Urothelium cell line (cell line): ENCODE results near the gene POLD4.

ENCODE experiments used
- DNase-seq: peaks from one replicate; pipeline ENCODE4 v3.0.0; 2011; ENCODE audit warnings: low spot score, mixed read lengths
- FAIRE-seq: peaks from 2 replicates; lab custom pipeline; 2011; peaks lifted over from hg19 to GRCh38; lab: Jason Lieb, UNC

POLD4 gene

DNA sequence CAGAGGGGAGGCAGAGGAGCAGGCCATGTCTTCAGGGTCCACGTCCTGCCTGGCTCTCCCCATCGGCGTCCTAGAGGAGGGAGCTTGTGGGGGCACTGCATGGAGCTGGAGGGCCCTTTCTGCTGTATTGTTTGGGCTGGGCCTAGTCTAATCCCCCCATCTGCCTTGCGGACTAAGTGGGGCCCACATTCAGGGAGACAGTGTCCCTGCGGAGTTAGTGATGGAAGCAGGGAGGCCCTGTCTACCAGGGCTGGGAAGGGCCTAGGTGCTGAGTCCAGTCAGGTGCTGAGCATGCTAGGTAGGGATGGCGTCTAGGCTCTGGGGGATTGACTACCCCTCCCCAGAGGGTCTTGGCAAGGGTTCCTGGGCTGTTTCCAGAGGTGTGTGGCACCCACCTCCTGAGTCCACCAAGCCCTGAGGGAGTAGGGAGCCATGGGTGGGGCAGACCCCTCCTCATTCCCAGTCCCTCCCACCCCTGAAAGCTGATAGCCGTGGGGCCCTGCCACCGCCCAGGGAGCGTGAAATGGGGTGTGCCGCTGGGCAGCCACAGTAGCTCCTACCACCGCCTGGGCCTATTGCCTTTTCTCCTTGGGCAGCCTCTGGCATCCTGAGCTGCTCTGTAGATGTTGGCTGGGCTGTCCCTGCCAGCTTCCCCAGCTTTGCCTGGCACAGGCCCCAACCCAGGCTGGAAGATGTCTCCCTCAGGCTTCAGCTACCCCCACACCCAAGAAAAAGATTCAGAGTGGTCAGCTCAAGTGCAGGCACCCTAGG, 1.9 kb upstream of the POLD4 start:
- DNase-seq: no peak
- no peak for FAIRE-seq

DNA sequence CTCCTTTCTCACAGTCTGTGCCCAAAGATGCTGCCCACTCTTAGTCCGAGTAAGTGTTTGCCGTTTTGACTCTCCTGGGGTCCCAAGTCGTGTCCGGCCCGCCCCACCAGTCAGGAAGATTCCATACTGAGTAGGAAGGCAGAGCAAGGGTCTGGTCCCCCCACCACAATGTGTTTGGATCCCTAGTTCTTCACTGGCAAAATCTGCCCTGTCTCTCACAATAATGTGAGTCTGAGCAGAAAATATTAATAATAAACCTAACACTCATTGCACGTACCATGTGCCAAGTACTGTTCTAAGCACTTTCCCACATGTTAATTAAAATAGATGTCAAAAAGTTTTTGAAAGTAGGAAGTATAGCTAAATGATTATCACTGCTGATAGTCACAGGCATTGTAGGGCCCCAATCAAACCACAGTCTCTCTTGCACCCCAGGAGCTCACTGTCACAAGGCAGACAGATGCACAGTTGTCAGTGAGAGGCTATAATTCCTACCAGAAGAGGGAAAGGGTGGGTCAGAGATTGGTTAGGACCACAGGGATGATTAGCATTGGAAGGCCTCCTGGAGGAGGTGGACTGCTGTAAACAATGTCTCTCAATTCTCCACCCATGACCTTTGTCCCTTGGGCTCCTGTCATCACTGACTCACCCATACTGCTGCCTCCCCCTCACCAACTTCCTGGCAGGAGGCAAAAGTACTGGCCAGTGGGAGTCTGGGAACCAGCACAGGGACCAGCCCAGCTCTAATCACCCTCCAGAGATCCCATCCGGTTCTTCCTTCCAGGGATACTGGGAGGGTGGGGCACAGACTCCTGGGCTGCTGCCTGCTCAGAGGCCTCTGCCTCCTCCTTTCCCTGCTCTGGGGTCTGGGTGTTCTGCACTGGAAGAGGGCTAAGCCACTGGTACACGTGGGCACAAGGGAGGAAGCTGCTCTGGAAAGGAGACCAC, 1.0 kb upstream of the POLD4 start:
- DNase-seq (peak; percentile 84), FAIRE-seq (no peak)

DNA sequence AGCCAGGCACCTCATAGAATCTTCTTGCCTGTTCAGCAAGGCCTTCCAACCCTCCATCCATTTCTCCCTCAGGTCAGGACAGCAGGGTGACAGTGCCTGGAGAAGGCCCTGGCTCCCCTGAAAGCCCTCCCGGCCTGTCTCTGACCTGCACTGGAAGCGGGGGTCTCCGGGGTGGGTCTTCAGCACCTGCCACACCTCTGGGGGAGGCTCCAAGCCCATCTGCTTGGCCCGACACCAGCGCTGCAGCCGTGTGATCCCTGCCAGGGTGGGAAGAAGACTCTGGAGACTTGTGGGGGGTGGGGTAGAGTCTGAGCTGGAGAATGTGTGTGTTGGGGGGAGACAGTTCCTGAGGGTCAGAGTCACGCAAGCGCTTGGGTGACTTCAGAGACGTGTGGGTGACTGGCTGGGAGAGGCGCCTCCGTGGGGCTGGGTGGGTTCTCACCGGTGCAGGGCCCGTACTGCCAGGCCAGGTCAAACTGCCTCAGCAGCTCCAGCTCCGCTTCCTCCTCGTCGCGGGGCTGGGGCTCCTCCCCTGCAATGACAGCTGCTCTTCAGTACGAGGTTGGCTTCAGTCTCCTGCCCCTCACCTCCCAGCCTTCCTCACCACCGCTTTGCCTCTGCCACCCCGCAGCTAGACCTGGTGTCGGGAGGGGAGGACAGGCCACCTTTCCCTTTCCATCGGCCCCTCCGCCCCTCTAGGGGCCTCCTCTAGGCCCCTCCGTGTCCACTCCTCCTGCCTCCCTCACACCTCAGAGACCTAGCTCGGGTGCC, 615 bp downstream of the POLD4 start:
- DNase-seq (no peak), FAIRE-seq (no peak)

DNA sequence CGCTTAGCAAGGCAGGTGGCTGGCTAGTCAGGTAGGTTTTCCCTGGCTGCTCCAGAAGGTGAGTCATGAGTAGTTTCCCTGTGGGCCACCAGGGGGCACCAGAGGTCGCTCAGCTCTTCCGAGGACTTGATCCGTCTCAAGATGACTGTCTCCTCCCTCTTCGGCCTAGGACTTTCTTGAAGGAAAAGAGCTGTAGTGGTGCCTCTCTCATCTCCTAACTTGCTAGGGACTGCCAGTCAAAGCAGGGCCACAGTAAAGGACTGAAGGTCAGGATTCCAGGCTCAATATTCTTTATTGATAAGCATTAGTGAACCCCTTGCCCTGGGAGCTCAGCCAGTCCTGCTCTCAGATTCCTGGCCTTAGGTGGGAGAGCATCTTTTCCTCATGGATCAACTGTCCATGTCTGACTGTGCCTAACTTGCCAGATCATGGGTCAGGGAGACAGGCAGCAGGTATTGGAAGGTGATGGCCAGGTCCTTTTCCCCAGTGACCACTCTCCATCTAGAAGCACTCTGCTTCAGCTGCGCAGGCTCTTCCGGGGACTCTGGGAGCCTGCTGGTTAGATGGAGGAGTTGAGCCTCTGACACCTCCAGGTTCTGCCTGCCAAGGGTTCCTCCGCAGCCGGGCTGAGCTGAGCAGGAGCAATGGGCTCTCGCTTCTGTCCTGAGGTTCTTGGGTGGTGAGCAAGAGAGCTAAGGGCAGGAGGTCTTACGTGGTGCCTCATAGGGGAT, 1.9 kb downstream of the POLD4 start:
- peak; percentile 88 for DNase-seq
- no peak for FAIRE-seq

DNA sequence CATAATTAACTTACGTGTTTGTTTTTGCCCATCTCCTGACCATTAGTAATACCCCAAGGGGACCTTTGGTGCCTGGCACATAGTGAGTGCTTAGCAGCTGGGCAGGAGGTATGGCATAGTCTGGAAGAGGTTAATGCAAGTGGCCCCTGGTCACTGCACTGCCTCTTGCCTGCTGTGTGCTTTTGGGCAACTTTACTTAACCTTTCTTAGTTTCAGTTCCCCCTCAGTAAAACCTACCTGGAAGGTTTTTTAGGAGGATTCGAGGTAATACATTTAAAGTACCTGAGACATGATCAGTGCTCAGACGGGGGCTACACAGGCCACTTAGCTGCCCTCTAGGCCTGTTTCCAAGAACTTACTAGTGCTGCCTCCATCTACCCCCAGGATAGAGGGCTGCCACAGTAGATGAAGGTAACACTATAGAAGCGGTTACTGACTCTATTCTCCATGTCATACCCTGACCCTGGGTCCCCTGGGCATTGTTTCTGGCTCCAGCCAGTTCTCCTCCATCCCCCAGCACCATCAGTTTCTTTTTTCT, 3.3 kb downstream of the POLD4 start:
- no peak for FAIRE-seq
- no peak for DNase-seq

DNA sequence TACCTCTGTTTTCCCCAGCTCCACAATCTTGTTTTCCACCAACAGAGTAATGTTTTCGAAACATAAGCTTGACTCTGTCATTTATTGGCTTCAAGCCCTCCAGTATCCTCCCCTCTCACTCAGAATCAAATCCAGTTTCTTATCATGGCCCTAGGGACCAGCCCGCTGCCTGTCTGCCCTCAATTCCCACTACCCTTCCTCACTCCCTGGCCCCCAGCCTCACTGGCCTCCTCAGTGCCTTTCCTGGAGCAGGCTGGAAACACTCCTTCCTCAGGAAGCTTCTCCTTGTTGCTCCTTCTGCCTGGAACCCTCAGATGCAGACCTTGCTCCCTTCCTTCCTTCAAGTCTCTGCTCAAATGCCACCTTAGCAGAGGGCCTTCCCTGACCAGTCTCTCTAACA, 3.9 kb downstream of the POLD4 start:
- FAIRE-seq (no peak), DNase-seq (no peak)

DNA sequence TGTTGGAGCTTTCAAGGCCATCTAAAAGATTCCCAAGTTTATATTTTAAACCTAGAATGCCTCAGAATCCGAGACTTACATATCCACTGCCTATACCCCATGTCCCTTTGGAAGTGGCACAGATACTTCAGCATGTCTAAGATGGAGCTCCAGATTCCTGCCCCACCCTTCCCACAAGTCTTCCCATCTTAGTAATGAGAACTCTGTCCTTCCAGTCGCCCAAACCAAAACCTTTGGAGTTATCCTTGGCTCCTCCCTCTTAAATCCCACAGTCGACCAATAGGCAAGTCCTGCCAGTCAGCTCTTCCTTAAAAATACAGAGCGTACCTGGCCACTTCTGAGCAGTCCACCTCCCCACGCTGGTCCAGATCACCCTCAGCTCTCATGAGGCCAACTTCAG, 4.3 kb downstream of the POLD4 start:
- DNase-seq: no peak
- no peak for FAIRE-seq

DNA sequence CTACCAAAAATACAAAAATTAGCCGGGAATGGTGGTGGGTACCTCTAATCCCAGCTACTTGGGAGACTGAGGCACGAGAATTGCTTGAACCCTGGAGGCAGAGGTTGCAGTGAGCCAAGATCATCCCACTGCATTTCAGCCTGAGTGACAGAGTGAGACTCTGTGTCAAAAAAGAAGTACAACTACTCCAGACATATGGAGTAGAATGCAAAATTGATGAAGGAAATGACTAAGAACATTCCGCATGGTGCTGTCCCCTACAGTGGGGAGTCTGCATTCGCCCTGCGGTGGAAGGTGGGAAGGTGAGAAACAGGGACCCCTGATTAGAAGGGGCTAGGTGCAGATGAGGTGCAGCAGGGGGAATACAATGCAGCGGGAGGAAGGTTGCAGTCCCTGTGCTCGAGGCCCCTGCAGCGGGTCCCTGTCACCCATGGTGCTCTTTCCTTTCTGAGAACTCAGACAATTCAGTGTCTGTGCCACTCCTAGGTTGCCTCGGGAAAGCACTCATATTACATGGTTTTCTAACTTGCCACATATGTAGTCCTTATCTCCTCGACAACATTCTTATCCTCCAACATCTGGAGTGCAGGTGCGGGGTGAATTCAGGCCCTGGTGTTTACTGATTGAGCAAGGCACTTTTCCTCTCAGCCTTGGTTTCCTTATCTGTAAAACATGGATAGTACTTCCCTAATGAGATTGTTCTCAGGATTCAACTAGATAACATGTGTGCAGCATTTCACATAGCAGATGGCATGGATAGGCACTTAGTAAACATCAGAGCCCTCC, 5.2 kb downstream of the POLD4 start:
- DNase-seq: no peak
- FAIRE-seq: no peak

DNA sequence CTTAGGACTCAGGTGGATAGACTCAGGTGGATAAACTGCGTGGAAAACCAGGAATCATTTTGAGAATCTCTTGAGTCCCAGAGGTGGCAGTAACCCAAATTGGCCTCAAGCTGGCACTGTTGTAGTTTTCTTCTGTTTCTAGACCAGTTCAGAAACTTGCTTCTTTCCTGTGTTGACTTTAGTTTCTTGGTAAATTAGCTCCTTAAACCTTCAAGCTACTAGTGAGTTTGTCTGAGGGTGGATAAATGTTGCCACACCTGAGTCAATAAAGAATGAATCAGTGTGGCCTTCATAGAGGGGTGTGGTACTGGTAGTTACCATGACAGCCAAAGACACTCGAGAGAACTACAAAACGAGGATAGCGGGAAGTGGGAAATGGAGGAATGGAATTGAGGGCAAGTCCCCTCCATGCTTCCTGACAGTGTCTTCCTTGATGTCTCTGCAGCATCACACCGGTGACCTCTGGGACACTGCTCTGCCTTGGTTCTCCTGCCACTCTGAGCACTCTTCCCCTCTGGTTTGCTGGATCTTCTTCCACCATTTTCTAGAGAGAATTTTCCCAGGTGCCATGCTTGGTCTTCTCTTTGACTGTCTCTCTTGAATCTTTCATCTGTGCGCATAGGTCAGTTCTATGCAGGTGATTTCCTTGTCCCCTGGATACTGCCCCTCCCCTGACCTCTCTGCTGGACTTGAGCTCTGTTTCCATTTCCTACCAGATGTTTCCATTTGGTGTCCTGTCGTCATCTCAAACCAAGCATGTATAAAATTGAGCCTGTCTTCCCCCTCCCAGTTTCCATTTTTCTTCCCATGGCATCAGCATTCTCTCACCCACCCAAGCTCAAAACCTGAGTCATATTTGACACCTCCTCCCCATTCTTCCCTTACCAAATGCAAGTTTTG, 7.2 kb downstream of the POLD4 start:
- FAIRE-seq: no peak
- DNase-seq: no peak

DNA sequence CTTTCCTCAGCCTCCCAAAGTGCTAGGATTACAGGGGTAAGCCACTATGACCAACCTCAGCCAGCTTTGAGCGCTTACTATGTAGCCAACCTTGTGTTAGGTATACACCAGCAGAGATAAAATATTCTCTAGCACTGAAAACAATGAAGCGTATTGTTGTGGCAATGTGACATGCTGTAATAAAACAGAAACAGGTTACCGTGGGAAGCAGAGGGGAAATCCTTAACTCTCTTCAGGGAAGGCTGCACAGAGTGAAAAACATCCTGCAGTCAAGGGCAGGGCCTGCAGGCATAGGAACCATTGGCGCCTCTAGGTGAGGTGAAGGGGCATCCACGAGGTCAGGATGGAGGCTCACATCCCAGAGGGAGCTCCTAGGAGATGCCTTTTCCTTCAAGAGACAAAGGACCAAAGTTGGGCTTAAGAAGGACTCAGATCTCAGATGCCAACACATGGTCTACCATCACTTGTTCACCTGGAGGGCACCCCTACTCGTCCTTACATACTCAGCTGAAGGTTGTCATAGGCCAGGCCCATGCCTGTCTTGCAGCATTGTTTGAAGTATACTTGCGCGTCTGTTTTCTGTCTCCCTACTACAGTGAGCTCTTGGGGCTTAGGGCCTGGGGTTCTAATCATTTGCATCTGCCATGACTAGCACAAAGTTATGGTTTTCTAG, 8.0 kb downstream of the POLD4 start:
- DNase-seq (no peak), FAIRE-seq (no peak)

DNA sequence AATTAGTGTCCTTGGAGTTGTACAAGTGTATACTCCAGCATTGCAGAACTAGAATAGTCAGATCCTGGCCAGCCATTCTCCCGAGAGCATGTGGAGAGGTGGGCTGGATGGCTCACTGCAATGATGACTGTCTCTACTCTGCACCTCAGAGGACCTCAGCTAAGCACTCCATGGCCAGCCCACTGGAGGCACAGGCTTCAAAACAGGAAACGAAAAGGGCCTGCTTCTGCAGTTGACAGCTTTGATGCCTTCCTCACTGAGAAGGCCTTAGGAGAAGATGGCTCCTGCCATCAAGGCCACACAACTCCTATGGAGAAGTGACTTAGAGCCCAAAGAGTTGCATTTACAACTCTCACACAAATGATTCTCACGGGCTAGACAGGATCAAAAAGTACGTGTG, 9.1 kb downstream of the POLD4 start:
- no peak for FAIRE-seq
- DNase-seq: no peak

DNA sequence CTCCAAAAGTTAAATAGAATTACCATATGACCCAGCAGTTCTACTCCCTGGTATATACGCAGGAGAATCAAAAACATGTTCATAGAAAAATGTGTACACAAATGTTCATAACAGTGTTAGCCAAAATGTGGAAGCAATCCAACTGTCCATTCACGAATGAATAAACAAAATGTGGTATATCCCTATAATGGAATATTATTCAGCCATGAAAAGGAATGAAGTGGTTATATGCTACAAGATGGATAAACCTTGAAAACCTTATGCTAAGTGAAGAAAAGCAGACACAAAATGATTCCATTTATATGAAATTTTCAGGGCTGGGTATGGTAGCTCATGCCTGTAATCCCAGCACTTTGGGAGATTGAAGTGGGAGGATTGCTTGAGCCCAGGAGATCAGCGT, 16.1 kb downstream of the POLD4 start:
- no peak for FAIRE-seq
- no peak for DNase-seq

DNA sequence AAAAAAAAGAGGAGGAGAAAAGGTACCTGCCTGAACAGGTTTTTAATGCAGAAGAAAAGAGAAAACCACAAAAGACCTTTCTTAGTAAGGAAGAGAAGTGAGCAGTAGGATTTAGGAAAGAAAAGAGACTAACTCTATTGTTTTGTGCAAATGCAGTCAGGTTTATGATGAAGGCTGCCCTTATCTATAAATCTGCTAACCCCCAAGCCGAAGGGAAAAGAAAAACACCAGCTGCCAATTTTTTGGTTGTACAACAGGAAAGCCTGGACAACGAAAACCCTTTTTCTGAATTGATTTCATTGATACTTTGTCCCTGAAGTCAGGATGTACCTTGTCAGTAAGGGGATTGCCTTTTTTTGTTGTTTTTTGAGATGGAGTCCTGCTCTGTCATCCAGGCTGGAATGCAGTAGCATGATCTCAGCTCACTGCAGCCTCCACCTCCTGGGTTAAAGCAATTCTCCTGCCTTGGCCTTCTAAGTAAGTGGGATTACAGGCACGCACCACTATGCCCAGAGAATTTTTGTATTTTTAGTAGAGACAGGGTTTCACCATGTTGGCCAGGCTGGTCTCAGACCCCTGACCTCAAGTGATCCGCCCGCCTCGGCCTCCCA, 21.2 kb downstream of the POLD4 start:
- no peak for FAIRE-seq
- DNase-seq: no peak

DNA sequence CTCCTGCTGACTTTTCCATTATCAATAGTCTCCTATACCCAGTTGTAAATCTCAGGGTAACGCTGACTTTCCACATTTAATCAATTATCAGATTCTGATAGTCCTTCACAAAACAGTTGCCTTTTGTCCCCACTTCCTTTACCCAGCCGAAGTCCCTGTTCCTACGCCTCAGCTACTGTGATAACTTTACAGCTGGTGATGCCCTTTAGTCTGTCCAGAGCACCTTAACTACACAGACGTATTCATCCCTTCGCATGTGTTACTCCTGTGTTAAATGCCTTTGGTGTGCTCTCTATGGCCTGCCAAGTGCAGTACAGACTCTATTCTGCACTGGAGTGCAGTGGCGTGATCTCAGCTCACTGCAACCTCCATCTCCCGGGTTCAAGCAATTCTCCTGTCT, 29.8 kb downstream of the POLD4 start:
- no peak for FAIRE-seq
- DNase-seq: no peak

DNA sequence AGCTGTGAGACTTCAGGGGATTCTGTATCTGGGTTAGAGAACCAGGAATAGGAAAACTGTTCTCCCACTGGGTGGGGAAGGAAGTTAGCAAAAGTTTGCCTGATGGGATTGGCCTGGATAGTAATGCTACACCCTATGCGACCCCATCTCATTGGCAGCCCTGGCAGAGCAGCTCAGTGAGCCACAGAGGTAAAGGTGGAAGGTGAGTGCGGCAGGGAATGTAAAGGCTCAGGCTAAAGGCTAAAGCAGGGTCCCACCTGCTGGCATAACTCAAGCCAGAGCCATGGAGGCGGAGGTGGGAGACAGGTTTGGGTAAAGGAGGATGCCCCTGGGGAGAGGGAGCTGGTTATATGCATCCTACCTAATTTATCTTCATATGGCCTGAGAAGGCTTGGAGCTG, 31.3 kb downstream of the POLD4 start:
- FAIRE-seq: no peak
- no peak for DNase-seq

DNA sequence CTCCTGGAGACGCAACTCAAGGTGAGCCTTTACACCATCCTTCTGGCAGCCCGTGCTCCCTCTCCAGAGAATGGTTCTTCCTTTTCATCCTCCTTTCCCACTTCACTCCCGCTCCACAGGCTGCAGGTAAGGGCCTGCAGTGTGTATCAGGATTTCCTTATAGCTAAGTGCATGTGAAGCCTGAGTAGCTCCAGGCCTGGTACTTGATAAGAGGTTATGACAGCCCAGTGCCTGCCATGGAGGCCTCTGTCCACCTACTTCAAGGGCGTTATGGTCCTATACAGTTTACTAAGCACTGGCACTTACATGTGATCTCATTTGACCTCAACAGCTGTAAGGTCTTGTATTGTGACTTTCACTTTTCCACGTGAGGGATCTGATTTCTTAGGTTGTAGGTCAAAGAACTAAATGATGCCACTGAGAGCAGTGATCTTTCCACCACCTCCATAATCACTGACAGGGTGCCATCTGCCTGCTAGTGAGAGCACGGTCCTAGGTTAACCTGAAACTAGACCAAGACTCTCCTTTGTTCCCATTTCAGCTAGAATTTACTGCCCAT, 32.0 kb downstream of the POLD4 start:
- DNase-seq (no peak), FAIRE-seq (no peak)

DNA sequence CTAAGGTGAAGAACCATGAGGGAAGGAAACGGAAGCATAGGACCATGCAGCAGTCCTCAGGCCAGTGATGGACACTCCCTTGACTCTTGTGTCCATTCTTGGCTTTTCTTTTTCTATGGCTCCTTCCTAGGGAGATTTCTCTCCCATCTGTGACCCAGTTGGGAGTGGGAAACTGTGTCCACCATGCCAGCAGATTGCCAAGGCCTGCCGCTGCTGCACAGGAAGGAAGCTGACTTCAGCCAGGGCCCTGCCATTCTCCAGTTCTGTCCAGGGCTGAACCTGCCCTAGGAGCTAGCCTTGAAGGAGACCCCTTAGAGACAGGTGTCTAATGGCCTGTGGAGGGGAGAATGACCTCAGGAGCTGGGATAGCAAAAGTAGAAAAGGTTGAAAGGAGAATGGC, 32.7 kb downstream of the POLD4 start:
- DNase-seq (no peak), FAIRE-seq (no peak)
